ENCODE results near the gene MIPEP. TPM values are rescaled to one million over a fixed set of nuclear protein-coding genes. Genes with fewer than 3 reads are reported as not detected.

The MIPEP gene
- total RNA-seq, 1 donor from 2014 or later = 49.7 TPM

DNA sequence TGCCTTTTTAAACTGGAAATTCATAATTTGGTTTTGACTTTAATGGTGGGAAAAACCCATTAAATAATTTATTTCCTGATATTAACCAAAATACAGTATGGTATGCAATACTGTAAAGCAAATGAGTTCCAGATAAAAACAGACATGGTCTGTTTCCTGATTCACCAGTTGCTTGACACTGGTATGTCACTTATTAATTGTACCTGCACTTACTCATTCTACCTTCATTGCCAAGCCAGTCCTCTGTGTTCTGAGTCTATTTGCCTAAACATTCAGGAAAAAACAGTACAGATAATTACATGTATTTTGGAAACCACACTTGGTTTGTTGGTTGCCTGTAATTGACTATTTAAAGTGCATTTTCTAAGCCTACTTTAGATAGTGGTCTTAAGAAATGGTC, 159.7 kb downstream of the MIPEP start:
- Histone ChIP-seq H3K4me1 (no peaks in the 10 kb centered on the region), H3K9me3 (replicated peaks) (no peaks in the 10 kb centered on the region), H3K27me3 (ENCODE audit: low read depth) (no peaks in the 10 kb centered on the region), H3K4me3 (no peak overlapping the region), H3K36me3 (peaks cover 24% of the 10 kb centered on the region), H3K27ac (replicated peaks) (no peak overlapping the region)
- DNase-seq = no peak
- TF ChIP-seq, protein P1, sequence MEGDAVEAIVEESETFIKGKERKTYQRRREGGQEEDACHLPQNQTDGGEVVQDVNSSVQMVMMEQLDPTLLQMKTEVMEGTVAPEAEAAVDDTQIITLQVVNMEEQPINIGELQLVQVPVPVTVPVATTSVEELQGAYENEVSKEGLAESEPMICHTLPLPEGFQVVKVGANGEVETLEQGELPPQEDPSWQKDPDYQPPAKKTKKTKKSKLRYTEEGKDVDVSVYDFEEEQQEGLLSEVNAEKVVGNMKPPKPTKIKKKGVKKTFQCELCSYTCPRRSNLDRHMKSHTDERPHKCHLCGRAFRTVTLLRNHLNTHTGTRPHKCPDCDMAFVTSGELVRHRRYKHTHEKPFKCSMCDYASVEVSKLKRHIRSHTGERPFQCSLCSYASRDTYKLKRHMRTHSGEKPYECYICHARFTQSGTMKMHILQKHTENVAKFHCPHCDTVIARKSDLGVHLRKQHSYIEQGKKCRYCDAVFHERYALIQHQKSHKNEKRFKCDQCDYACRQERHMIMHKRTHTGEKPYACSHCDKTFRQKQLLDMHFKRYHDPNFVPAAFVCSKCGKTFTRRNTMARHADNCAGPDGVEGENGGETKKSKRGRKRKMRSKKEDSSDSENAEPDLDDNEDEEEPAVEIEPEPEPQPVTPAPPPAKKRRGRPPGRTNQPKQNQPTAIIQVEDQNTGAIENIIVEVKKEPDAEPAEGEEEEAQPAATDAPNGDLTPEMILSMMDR (IDR thresholded peaks at IDR 0.05; ENCODE audit: borderline replicate concordance) = no peak
- intact Hi-C loops (cut with micrococcal nuclease) = no loop called here

DNA sequence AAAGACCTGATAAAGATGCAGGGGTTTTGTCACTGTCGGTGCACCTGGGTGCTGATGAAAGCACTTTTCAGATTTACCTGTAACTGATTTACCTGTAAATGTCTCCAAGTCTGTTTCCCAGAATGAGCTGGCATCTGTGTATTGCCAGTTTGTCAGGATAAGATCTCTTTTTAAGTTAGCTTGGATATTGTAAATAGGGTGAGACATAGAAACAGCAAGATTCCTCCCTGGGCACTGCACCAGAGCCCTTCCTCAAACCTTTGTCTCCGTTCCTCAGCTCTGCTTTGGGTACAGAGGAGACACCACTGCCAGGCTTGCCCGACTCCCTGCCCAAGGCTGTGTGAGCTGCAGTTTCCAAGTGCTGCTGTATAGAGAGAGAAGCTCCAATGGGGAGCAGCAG, 160.4 kb downstream of the MIPEP start:
- Histone ChIP-seq H3K4me3 (no peak overlapping the region), H3K27ac (replicated peaks) (no peak overlapping the region), H3K27me3 (ENCODE audit: low read depth) (no peaks in the 10 kb centered on the region), H3K36me3 (peaks cover 24% of the 10 kb centered on the region), H3K9me3 (replicated peaks) (no peaks in the 10 kb centered on the region), H3K4me1 (peaks cover under 1% of the 10 kb centered on the region)
- intact Hi-C loops (cut with micrococcal nuclease) = no loop called here
- no peak for DNase-seq
- TF ChIP-seq, protein P1 (IDR thresholded peaks at IDR 0.05; ENCODE audit: borderline replicate concordance) = no peak

DNA sequence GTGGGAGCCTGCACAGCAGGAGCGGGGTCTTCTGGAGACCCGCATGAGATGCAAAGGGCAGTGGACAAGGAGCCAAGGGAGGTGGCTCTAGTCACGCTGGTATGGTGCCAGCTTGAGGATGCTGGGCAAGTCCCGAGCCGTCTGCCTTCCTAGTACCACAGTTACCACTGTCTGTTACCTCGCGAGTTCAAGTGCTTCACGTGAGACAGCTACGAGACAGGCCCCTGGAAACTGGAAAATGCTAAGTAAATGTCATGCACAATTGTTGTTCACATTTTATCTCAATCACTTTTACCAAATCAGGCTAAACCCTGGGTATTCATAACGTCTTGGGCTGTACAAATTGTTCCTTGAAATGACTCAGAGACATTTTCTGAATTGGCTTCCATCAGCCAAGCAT, 163.3 kb downstream of the MIPEP start:
- Histone ChIP-seq H3K9me3 (replicated peaks) (no peaks in the 10 kb centered on the region), H3K27ac (replicated peaks) (no peak overlapping the region)

DNA sequence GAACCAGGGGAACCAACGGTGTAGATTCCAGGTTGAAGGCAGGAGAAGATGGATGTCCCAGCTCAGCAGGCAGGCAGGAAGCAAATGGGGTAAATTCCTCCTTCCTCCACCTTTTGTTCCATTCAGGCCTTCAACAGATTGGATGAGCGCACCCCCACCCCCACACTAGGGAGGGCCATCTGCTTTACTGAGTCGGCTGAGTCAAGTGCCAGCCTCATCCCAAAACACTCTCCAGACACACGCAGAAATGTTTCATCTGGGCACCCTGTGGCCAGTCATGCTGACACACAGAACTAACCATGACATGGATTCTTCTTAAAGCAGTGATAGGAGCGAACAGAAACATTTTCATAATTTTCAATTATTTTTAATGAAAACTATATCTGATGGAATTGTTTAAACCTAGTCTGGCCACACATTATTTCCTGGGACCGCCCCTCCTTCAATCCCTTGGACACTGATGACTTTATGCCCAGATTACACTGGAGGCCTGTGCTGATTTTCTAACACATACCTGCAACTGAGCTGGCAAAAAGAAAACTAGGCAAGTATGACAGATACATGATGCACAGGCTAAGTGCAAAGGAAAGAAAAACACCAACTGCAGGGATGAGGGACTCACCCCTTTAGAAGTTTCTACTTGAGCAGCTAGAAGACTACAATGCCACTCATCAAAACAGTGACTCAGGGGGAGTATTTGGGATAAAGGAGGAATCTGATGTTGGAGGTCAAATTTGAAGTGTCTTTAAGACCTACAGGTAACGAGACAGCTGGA, 164.8 kb downstream of the MIPEP start:
- Histone ChIP-seq H3K4me1 (peaks cover 13% of the 10 kb centered on the region), H3K9me3 (replicated peaks) (no peaks in the 10 kb centered on the region), H3K4me3 (no peak overlapping the region), H3K36me3 (peaks cover 16% of the 10 kb centered on the region), H3K27ac (replicated peaks) (peak overlapping the region; percentile 40), H3K27me3 (ENCODE audit: low read depth) (no peaks in the 10 kb centered on the region)
- DNase-seq = no peak
- intact Hi-C loops (cut with micrococcal nuclease) = no loop called here
- TF ChIP-seq, protein P1 (IDR thresholded peaks at IDR 0.05; ENCODE audit: borderline replicate concordance) = no peak

More for the DNA sequence above, 163.3 kb downstream of the MIPEP start:
- no peak for DNase-seq
- TF ChIP-seq, protein P1 (IDR thresholded peaks at IDR 0.05; ENCODE audit: borderline replicate concordance) = no peak
- no peak overlapping the region for H3K4me3 ChIP-seq
- no peaks in the 10 kb centered on the region for H3K27me3 ChIP-seq (ENCODE audit: low read depth)
- intact Hi-C loops (cut with micrococcal nuclease) = no loop called here
- peaks cover 13% of the 10 kb centered on the region for H3K4me1 ChIP-seq
- peaks cover 24% of the 10 kb centered on the region for H3K36me3 ChIP-seq

DNA sequence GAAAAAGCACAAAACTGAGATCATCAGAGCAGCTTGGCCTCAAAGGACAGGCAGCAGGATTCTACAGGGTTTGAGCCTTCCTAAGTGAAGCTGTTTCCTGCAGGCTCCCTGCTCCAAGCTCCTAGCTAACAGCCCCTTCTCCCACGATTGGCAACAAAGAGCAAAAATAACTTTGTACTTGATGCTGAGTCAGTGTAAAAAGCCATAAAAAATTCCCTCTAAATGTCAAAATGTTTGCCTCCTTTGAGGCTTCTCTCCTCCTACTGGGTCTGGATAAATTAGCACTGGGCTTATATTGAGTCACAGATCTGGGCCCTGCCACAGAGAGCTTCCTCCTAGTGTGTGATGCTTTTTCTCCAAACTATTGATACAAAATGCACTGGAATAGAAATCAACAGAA, 165.7 kb downstream of the MIPEP start:
- Histone ChIP-seq H3K4me1 (peaks cover 13% of the 10 kb centered on the region), H3K9me3 (replicated peaks) (no peaks in the 10 kb centered on the region), H3K27me3 (ENCODE audit: low read depth) (no peaks in the 10 kb centered on the region), H3K27ac (replicated peaks) (peak overlapping the region; percentile 40), H3K36me3 (peaks cover 7% of the 10 kb centered on the region), H3K4me3 (no peak overlapping the region)
- intact Hi-C loops (cut with micrococcal nuclease) = no loop called here
- no peak for DNase-seq
- TF ChIP-seq, protein P1 (IDR thresholded peaks at IDR 0.05; ENCODE audit: borderline replicate concordance) = no peak

Data from left ventricle myocardium inferior (tissue), 1 donor.